NCI-H2029 treated with DMSO at 0.1 percent for 48 hours (cell line): ENCODE data around the gene NTS.

Experiments
- DNase-seq: peaks from one replicate; lab custom pipeline; 2025; lab: John Stamatoyannopoulos, UW

NTS gene

GRCh38 chr12:85874031-85874461 lies at the start of gene NTS:
NTS (plus strand) TSS chr12:85874295; CDS start chr12:85874404, 109 bp downstream.
- DNase-seq = no peak

- DNase-seq = no peak
Measured at GRCh38 chr12:85825746-85826145, 48.3 kb upstream of the NTS start.

DNA sequence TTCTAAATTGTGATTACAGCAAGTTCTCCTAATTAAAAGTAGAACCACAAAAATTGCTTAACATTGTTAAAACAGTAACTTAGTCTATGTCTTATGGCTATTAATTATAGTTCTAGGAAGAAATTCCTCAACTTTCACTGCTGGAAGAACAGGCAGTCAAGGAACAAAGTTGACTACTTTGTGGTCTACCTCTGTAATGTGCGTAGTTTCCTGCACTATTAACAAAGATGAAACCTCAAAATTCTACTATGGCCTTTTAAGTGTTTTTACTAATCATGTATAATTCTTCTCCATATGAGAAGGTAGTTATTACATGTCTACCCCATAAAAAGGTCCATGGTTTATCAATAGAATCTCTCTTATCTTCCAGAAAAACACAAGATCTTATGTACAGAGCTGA lies 45.5 kb upstream of the NTS start:
- no peak for DNase-seq

DNA sequence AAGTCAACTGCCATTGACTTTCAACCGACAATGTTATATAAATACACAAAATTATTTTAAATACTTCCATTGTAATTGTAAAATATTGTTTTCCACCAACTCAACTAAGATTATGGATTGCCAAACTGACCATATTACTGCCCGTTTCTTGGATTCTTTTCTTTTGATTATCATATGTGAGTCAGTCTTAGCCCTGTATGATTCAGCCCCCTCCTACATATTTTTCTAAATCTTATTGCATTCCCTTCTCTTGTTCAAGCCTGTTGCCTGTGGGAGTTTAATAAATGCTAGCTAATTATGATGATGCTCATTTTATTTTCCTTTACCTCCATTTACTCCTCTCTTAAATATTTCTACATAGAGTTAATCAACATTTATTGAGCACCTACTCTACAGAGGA lies 44.7 kb upstream of the NTS start:
- no peak for DNase-seq

GRCh38 chr12:85831327-85831990 lies 42.6 kb upstream of the NTS start:
- DNase-seq = no peak

- no peak for DNase-seq
Measured at GRCh38 chr12:85833579-85833978, 40.5 kb upstream of the NTS start.

DNA sequence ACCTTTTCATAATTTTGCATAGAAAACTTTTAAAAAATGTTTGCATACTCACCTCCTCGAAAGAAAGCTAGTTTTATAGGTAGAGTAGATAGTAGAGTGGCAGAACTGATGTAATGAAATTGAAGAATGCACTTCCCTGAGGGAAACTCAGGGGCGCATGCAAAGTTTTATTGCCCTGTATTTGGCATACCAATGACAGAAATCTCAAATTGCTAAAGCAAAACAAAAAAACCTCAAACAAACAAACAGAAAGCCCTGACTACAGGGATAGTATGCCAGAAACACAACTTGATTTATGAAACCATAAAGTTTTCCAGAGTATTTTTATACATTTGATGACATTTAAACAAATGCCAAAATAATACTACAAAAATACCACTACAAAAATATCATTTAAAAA lies 39.7 kb upstream of the NTS start:
- no peak for DNase-seq

DNA sequence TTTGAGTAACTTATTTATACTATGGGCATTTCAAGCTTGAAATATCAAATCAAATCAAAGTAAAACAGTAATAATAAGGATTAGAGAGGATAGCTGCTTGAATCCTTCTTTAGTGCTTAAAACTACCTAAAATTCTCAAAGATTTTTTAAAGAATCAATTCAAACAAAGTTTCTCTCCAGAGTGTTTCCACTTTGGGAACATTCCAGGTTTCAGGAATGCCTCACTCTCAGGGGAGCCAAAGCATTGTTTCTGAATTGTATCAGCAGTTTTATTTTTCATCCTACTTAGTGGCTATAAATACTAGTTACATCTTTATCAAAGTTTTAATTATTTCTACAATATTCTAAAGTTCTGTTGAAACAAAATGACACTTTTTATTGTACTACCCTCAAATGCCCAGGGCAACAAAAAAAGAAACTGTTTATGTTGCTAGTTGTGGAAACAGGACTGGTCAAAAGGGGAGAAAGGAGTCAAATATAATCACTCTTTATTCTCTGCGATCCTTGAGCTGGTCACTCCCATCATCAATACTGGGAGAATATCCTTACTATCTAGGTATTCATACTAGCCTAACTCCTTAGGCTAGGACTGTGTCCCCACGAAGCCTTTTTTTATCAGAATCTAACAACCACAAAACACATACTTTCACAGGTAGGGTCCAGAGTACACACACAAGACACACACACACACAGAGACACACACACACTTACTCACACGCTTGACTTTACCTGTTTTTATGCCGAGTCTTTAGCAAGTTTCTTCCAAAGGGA lies 38.5 kb upstream of the NTS start:
- DNase-seq = no peak

DNA sequence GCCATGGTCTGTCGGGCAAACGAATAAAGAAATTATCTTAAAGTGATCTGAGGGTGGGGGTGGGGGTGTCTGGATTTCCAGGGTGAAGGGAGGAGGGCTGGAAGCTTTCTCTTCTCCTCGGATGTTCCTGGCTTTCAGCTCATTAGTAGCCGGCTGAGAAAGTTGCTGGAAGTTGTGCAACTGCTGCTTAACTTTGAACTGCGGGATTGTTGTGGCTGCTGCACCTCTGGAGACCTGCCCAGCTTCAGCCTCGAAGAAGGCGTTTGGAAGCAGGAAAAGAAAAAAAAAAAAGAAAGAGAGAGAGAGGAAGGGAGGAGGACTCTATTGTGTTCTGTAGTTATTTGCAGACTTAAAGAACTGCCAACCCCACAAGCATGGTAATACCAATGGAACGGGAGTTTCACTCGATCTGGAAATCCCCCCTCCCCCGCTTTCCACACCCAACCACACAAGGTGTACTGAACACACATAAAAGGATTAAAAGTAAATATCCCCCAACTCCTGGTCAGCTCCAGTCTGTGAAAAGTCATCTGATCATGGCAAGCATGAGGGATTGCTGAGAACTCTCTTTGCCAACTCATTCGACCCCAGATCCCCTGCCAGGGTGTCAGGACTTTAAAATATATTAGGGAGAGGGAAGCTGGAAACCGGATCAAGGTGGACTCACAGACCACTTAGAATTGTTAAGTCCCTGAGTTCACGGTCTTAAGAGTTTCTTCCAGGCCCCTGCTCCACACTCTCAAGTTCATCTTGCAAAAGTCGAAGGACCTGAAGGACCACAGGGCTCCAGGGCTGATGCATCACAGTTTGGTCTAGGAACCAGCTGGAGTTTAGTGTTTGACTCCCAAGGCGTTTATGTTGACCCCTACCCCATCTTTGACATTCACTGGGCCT lies 37.7 kb upstream of the NTS start, which contains the start of gene RASSF9:
Gene RASSF9 (minus strand): TSS at position 213 of the 894 bp plus-strand sequence. CDS start 208 bp downstream, at position 5.
- no peak for DNase-seq

DNA sequence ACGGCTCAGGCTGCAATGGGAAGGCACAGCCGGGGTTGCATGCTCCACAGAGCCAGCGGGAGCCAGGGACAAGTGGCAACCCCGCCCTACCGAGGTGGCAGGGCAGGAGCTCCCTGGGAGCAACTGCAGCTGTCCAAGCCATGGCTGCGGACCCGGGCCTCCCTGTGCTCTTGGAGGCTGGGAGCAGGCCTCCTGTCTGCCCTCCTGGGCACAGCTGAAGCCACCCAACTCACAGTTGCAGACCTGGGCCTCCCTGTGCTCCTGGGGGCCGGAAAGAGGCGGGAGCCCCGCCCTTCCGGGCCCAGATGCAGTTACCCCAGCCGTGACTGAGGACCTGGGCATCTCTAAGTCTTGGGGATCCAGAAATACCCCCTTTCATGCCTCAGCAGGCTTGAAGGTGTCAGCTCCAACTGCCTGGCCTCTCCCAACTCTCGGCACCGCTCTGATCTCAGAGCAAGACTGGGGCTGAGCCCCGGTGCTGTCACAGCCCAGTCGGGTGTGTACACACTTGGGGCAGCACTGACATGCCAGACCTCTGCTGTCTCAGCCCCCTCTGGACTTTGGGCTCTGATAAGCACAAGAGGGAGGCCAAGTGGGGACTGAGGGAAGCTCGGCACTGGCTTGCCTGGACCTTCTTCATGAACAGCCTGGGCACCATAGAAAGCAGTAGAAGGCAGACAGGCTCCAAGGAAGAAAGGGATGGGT lies 30.3 kb upstream of the NTS start:
- no peak for DNase-seq

DNA sequence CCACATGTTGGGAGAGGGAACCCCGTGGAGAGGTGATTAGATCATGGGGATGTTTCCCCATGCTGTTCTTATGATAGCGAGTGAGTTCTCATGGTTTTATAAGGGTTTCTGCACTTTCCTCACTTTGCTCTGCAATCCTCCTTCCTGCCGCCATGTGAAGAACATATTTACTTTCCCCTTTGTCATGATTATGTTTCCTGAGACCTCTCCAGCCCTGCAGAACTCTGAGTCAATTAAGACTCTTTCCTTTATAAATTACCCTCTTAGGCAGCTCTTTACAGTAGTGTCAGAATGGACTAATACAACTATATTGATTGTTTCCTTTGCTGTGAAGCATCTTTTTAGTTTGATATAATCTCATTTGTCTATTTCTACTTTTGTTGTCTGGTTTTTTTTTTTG lies 24.8 kb upstream of the NTS start:
- no peak for DNase-seq

DNA sequence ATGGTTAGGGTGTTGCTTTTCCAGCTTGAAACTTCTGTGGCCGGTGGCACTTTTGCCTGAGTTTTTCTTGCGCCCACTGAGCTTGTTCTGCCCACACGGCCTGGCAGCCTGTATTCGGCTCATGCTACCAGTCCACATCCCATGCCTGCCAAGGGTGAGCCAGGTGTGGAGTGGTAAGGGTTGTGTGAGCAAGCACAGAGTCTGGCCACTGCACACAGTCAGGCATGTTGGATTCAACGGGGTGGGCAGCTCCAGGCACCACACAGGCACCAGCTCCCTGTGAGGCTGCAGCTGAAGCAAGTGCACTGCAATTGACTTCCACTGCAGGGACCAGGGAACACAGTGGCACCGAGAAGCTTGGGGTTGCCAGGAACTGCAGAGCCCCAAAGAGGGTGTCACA lies 18.8 kb upstream of the NTS start:
- DNase-seq = no peak

DNA sequence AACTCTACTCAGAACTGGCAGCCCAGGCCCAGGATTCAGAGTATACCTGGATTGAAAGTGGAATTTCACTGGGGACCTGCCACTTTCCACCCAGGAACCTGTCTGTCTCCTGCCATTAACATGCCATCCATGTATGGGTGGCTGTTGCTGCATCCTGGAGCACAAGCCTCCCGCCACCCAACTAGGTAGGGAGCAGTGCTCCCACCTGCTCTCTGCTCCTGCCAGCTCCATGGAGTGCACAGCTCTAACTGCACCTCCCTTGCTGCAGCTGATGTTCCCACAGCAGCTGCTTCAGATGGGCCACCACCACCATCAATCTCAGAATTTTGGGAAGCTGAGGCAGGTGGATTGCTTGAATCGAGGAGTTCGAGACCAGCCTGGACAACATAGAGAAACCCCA lies 17.1 kb upstream of the NTS start:
- no peak for DNase-seq

- DNase-seq = no peak
Measured at GRCh38 chr12:85865890-85866289, 8.2 kb upstream of the NTS start.

DNA sequence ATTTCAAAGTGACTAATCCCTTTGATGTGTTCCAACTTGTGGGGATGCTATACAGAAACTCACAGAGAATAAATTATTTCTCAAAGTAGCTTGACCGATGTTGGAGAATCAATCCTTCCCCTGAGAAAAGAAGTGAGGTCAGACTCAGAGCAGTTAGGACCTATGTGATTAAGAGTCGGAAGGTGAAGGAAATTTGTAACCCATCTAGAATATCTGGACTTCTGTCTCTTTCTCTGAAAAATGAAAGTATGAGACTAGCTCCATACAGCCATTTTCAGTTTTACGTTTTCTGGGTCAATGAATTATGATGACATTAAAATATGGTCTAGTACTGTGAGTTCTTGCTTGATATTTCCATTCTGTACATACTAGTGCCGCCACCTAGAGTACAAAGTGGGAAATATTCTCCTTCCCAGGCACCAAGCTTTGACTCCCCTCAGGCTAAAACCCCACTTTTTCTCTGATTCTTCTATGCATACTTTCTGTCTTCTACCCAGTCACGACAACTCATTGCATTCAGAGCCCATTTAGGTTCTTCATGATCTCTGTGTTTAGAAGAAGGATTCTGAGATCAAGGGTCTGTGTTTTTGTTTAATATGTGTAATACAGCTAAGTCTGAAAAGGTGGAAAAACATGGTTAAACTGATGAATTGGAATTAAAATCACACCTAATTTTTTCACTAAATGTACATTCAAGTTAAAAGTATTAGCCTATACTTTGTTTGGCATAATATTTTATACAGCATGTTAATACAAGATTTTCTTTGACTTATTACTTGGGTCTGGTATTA lies 6.9 kb upstream of the NTS start:
- DNase-seq = peak; percentile 55

DNA sequence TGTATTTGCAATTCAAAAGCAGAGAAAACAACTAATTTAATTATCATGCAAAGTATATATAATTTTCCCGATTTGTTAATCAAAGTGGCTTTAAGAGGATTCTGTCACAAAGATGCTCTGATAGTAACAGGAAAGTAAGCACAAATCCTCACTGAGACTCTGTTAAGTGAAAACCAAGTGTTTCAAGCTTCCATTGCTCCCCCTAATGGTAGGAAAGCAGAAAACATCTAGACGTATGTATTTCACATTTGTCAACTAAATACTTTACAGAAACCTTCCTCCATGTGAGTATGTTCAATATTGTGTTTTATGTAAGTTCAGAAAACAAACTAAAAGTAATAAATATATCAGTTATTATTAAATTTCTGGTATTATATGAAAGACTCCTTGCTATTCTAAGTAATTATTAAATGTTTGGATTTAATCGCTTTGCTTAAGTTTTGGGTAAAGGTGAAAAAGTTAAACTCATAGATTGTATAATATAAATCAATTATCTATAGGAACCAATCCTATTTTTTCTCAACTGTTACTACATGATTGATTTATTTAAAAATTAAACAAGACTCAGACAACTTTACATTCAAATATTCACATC lies 1.5 kb upstream of the NTS start:
- peak; percentile 25 for DNase-seq

DNA sequence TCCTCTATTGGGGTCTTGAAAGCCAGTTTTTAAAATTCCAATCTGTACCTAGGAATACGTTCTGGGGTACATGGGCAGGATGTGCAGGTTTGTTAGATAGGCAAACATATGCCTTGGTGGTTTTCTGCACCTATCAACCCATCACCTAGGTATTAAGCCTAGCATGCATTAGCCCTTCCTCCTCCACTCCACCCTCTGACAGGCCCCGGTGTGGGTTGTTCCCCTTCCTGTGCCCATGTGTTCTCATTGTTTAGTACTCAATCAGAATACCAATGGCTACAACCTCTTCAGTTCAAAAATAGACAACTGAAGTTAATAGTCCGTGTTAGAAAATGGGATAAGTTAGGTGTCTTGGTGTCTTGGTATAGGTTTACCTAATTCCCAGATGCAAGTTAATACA lies 3.4 kb downstream of the NTS start:
- no peak for DNase-seq

DNA sequence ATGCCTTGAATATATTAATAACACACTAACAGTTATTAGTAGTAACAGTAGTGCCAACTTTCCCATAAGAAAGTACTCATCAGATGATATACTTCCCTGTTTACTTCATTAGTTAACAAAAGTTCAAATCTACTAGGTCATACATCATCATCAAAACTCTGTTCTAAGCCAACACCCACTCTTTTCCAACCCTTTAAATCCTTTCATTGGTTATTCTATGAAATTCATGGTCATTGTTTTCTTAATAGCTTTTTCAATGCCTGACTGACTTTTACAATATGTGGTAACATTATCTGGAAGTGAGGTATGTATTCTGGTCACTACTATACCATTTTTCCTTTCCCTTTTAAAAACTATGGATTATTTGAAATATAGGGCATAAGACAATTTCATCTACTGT lies 9.7 kb downstream of the NTS start:
- no peak for DNase-seq

DNA sequence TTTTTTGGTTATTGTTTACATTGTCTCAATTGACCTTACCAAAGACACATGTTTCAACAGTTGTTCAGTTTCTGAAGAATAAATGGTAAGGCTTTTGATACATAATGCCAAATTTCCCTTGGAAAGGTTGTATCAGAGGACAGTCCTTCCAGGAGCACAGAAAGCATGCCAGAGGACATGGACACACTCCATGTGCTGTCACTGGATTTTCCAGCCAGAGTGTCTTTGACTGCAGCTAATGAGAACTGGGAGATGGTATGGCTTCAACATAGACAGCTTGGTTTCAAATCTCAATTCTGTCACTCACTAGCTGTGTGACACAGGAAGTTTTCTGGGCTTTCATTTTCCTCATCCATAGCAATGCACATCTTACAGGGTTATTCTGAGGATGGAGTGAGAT lies 20.6 kb downstream of the NTS start:
- DNase-seq = no peak

DNA sequence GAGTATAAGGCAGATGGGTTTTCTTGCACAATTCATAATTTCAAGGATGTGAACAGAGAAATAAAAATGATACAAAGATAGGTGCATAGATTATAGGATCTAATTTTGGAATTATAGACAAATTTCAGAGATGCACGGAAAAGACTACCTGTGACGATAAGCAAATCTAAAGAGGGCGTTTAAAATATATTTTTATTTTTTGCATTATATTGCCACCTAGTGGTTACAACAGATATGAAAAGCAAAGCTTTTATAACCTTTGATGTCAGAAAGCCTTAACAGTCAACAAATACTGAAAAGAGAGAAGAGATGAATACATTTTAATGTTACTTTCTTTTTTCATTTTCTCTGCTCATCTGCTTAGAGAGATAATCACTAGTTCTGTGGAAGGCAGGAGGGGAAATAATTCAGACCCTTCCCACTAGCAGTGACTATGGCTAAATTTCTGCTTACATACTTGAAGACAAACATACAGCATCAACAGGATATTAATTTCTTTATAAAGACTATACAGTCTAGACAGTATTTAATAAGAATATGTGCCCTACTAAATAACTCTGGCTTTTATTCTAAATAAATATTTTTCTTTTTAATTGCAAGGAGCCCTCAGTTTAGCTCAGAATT lies 46.3 kb downstream of the NTS start:
- DNase-seq = peak; percentile 30
